CD1c-positive myeloid dendritic cell (primary cell): ENCODE data around the gene GRHL1.
"Not testable (repeated sequence)": the region's sequence is repeated elsewhere in the genome, so short reads cannot be mapped to it uniquely, and the experiment has no call there.

Source experiments
- DNase-seq: peaks from one replicate; pipeline ENCODE4 v3.0.0-alpha.2; 2016; ENCODE audit errors: extremely low spot score

GRHL1 gene

GRCh38 chr2:10026940-10027569, 75.6 kb downstream of the GRHL1 start:
- DNase-seq = no peak

- no peak for DNase-seq
Observed at GRCh38 chr2:10027660-10028330, 76.3 kb downstream of the GRHL1 start.

- DNase-seq = peak; percentile 61
Observed at GRCh38 chr2:10028407-10028987, 77.0 kb downstream of the GRHL1 start.

DNA sequence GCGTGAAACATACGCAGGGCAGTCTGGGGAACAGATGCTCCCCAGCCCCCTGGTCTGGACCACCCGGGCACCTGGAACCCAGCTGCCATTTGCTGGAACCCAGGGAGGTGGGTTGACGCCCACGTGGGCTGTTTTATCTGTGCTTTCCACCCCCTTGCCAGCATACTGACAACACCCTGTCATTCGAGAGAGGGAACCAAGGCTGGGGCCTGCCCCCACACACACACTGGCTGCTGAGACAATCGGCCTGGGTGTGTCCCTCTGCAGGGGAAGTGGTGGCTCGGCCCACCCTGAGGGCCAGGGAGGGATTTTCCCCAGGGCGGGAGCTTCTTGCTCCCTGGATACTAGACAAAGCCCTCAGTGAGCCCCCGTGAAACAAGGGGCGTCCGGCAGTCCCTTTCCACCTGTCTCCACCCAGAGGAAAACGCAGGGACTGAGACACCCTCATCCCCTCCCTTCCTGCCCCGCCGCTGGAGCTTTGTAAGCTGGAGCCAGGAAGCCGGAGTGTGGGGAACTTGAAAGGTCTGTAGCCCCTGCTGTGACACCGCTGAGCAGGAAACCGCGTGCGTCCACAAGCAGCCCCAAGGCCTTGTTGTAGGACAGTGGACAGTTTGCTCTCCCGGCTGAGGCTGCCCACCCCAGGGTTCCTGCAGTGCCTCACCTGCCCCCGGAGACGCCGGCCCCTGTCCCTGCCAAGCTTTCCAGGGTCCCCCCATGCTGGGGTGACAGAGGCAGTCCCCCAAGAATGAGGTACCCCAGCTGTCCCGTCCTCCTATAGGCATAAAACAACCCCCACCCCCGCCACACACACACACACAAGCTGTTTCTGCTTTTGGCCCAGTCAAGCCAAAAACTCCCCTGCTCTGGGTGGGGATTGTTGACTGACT, 77.7 kb downstream of the GRHL1 start:
- peak; percentile 93 for DNase-seq

DNA sequence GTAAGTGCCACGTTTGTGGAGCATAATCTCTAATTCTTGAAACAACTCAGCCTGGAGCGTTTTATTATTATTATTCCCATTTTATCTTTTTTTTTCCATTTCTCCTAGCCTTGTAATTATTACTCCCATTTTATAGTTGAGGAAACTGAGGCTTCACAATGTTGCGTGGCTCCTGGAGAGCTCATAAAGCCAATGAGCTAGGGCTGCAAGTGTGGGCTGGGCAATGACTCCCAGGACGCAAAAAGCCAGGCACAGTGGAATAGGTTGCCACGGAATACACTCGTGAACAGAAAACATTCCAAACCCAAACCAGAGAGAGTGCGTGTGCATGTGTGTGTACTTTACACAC, 78.4 kb downstream of the GRHL1 start:
- DNase-seq = no peak

- no peak for DNase-seq
Observed at GRCh38 chr2:10030311-10030736, 78.8 kb downstream of the GRHL1 start.

DNA sequence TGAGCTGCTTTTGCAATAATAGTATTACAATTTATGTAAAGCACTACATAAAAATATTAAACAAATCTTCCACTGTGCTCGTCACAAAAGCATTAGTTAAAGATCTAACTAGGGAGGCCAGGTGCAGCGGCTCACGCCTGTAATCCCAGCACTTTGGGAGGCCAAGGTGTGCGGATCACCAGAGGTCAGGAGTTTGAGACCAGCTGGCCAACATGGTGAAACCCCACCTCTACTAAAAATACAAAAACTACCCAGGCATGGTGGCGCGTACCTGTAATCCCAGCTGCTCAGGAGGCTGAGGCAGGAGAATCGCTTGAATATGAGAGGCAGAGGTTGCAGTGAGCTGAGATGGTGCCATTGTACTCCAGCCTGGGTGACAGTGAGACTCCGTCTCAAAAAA, 79.3 kb downstream of the GRHL1 start:
- not testable (repeated sequence) for DNase-seq

DNA sequence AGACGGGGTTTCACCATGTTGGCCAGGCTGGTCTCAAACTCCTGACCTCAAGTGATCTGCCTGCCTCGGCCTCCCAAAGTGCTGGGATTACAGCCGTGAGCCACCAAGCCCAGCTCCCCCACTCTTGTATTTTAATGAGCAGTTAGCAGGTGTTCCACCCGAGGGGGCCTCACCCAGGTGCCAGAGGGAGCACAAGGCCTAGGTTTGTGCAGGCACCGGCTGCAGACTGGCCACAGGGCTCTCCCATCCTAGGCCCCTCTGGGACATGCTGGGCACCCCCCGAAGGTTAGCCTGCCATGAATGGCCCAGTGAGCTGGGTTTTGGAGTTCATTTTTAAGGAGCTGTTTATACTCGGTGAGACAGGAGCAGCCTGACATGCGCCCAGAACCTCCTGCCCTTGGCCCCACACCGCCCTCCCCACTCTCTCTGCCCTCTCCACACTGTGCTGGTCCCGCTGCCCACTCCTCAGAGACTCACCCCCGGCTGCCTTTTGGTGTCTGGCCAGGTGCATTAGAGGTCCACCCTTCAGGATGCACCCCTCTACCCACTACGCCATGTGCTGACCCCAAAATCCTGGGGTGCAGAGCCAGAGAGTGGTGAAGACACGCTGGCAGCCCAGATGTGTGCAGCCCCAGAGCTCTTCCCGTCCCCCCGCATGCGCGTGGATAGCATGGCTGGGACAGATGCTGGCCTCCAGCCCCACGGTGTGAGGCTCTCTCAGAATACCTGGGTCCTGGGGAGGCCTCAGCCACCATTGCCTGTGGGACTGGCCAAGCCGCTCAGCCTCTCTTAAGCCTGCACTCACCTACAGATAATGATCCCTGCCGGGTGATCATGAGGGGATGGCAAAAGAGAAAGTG, 80.6 kb downstream of the GRHL1 start:
- DNase-seq = no peak

DNA sequence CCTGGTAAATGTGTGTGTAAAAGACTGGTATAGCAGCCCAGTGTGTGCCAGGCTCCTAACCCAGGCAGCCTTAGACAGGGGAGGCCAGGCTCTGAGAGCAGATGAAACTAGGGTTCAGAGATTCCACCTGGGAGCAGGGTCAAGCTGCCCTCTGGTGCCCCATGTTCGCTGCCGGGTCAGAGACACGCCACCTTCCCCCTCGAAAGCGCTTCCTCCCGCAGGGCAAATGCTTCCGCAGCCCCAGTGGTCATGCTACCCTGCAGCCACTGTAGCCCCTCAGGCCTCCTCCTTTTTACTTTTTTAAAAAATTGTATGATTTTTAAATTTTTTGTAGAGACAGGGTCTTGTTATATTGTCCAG, 81.2 kb downstream of the GRHL1 start:
- no peak for DNase-seq

DNA sequence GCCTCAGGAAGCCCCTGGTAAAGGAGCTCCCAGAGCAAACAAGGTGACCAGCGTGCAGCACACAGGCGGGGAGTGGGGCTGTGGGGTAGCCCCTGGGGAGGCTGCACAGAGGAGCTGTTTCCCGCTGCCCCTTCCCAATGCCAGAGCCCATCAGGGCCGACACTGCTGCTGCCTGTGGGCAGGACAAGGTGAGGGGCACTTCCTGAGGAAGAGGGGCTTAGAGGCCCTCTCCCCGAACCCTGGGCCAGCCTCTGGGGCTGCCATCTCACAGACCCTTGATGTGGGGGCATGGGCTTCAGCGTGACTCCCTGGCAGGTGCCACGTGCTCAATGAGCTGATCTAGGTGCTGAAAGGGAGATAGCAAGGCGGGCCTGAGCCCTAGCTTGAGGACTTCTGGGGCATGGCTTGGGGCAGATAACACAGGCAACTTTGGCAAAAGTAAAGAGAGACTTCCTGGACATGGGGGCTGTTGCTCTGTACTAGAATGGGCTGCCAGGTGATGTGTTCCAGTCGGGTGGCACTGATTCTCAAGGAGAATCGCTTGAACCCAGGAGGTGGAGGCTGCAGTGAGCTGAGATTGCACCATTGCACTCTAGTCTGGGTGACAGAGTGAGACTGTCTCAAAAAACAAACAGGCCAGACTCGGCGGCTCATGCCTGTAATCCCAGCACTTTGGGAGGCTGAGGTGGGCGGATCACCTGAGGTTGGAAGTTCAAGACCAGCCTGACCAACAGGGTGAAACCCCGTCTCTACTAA, 81.9 kb downstream of the GRHL1 start:
- DNase-seq = no peak

DNA sequence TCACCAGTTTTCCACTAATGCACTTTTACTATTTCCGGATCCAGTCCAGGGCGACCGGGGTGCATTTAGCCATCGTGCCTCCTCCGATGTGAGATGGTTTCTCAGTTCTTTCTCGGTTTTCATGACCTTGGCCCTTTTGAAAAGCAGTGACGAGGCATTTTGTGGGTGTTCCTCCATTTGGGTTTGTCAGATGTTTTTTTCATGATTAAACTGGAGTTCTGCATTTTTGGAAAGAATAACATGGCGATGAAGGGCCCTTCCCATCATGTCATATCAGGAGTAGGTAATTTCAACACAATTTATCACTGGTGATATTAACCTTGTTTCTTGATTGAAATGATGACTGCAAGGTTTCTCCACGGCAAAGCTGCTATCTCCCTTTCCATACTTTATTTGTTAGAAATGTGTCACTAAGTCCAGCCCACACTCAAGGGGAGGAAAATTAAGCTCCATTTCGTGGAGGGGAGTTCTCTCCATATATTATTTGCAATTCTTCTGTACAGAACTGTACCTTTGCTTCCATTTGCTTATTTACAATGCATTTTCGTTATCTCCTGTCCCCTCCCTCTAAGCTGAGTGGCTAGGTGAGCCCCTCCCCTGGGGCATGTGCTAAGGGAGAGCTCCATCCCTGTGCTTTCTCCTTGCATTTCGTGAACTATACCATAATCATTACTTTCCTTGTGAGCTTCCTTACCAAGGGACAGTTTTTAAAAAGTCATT, 83.0 kb downstream of the GRHL1 start:
- peak; percentile 92 for DNase-seq

- DNase-seq = peak; percentile 62
Observed at GRCh38 chr2:10035053-10035422, 83.5 kb downstream of the GRHL1 start.

GRCh38 chr2:10035633-10036032, 84.1 kb downstream of the GRHL1 start:
- no peak for DNase-seq

GRCh38 chr2:10036095-10036884, 84.8 kb downstream of the GRHL1 start:
- DNase-seq = peak; percentile 87

DNA sequence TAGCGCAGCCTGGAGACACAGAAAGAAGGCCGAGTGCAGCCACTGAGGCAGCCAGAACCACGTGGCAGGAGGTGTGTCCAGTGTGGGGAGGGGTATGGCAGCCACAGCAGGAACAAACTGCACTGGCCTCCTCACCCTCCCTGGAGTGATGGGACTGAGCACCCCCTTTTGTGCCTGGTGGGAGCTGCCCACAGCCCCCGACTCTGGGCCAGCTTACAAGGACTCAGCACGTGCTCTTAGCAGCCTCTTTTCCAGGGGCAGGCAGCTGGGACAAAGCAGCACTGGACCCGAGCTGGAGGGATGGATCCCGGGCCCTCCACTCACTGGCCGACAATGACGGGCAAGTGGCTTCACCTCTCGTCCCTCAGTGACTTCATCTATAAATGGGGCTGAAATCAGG, 86.6 kb downstream of the GRHL1 start:
- DNase-seq = no peak

DNA sequence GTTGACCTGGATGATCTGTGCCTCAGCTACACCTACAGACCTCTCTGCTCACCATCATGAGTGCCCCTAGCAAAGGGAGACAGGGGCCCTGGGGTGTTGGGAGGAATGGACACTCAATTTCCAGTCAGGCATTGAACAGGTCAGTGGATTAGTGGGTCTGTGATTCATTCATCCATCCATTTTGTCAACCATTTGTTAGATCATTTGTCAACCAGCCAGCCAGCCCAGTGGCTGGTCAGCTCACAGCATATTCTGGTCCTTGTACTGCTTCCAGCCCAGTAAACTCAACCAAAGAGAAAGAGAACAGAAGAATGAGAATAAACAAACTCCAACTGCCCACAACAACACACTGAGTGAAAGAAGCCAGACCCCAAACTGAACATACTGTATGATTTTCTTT, 87.2 kb downstream of the GRHL1 start:
- DNase-seq = no peak

DNA sequence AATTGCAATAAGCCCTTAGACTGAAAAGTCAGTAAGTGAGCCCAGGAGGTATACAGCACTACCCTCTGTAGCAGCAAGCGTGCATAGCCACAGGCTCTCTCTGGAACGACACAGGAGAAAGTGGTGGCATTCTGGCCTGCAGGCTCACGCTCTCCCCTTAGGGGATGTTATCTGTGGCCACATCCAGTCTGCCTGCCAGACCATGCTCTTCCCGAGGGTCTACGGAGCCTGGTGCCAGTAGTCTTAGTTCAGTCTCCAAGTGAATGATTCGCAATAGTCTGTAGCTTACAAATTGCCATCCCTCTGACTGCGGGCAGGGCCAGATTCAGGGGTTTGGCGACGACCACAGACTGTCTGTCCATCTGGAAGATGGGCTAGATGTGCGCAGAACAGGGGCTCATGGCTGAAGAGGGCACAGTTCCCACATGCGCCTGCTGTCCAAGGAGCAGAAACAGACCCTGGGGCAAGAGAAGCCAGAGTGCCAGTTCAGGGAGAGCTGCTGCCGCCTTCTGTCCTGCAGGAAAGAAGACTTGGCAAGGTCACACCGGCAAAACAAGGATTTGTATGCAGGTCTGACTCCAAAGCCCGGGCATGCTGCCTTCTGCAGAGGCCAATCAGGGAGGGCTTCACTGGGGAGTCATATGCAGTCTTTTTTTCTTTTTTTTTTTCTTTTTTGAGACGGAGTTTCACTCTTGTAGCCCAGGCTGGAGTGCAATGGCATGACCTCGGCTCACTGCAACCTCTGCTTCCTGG, 88.3 kb downstream of the GRHL1 start:
- no peak for DNase-seq

- no peak for DNase-seq
Observed at GRCh38 chr2:10041711-10042110, 90.2 kb downstream of the GRHL1 start.
